Retina (tissue), 1 donor: ENCODE data around the gene COL20A1.

Experiments used
- DNase-seq: peaks from one replicate; pipeline ENCODE4 v3.0.0-alpha.2; 2016

The COL20A1 gene

GRCh38 chr20:63380346-63380870 lies 87.4 kb downstream of the COL20A1 start:
- DNase-seq: no peak

DNA sequence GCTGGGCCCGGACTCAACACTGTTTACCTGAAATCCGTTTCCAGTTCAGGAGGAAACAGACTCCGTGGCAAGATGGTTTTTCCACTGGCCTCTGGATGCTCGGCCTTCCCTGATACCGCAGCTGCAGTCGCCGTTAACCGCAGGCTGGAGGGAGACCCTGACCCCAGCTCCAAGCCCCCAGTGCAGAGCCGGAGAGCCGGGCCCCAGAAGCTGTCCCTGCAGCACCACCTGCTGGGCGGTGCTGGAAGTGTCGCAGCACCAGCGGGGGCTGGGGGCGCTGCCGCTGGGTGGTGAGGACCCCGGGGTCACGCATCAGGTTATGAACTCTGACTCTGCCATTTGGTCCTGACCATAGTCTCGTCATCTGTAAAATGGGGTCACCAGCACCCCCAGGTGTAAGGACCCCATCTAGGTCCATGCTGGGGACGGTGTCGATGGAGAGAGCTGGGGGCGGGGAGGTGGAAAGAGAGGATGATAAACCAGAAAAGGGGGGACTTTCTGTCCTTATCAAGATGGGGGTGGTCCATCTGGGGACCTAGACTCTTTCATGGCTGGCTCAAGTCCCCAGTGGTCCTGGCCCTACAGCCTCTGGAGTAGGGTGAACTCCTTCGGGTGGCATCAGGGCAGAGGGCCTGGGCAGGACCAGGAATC lies 88.9 kb downstream of the COL20A1 start:
- peak; percentile 90 for DNase-seq

- DNase-seq: no peak
These were observed 89.7 kb downstream of the COL20A1 start for GRCh38 chr20:63382551-63383300.

DNA sequence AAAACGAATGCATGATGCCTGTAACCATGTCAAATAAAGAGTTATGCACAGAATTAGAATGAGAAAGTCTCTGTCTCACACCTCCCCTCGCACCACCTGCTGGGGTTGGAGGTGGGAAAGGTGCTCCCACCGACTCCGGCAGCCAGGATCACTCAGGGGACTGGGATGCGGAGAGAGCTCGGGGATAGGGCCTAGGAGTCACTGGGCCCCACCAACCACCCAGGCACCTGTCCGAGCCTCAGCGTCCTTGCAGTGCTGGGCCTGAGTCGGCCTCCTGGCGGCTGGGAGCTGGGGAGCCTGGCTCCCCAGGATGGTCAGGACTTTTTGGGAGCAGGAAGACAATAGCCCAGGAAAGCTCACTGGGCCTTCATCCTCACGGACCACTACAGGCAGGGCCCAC lies 90.6 kb downstream of the COL20A1 start:
- no peak for DNase-seq

DNA sequence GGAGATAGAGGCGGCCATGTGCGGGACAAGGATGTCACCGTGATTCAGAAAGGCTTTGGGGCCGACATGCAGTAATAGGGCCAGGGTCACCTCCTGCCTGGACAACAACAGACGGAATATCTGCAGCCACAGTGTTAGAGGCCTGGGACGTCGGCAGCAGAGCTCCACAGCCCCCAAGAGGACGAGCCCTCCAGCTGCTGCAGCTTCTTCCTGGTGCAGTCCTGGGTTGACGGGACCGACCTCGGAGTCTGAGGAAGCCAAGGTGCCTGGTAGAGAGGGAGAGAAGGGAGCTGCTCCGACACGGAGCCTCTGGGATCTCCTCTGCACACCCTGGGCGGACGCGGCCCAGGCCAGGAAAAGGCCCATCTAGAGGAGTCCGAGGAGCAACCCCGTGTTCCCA lies 91.3 kb downstream of the COL20A1 start:
- no peak for DNase-seq
